Nephron progenitor cell (in vitro differentiated cells): Measurements from ENCODE around the gene DGKD.

Experiments used
- DNase-seq: peaks from one replicate; pipeline ENCODE4 v3.0.0; 2021
- H3K27ac Mint-ChIP-seq: 2 replicates; pipeline ENCODE4 v1.8.0; 2021; ENCODE audit warnings: mild to moderate bottlenecking, moderate library complexity, mixed read lengths
- H3K27me3 Mint-ChIP-seq: 2 replicates; pipeline ENCODE4 v1.8.0; 2021; ENCODE audit warnings: mild to moderate bottlenecking, low read depth, mixed read lengths; ENCODE audit not compliant: poor library complexity
- H3K36me3 Mint-ChIP-seq: 2 replicates; pipeline ENCODE4 v1.8.0; 2021; ENCODE audit warnings: low read depth, mixed read lengths
- H3K4me1 Mint-ChIP-seq: 2 replicates; pipeline ENCODE4 v1.8.0; 2021; ENCODE audit warnings: mixed read lengths
- H3K4me3 Mint-ChIP-seq: 2 replicates; pipeline ENCODE4 v1.8.0; 2021; ENCODE audit warnings: mild to moderate bottlenecking, moderate library complexity, mixed read lengths
- H3K9me3 Mint-ChIP-seq: 2 replicates; pipeline ENCODE4 v1.8.0; 2021; ENCODE audit warnings: mild to moderate bottlenecking, moderate library complexity, mixed read lengths
- TF ChIP-seq, protein P1 (sequence below): fragments of 200-600 bp; sonication (generic); IDR thresholded peaks from 2 replicates; pipeline ENCODE4 v1.5.0; 2021; ENCODE audit warnings: antibody characterized with exemption

DGKD gene

GRCh38 chr2:233476063-233476410 lies 121.7 kb downstream of the DGKD start:
- H3K9me3 Mint-ChIP-seq = no peaks in the 10 kb centered on the region
- H3K4me3 Mint-ChIP-seq = no peak overlapping the region
- TF ChIP-seq, protein P1, sequence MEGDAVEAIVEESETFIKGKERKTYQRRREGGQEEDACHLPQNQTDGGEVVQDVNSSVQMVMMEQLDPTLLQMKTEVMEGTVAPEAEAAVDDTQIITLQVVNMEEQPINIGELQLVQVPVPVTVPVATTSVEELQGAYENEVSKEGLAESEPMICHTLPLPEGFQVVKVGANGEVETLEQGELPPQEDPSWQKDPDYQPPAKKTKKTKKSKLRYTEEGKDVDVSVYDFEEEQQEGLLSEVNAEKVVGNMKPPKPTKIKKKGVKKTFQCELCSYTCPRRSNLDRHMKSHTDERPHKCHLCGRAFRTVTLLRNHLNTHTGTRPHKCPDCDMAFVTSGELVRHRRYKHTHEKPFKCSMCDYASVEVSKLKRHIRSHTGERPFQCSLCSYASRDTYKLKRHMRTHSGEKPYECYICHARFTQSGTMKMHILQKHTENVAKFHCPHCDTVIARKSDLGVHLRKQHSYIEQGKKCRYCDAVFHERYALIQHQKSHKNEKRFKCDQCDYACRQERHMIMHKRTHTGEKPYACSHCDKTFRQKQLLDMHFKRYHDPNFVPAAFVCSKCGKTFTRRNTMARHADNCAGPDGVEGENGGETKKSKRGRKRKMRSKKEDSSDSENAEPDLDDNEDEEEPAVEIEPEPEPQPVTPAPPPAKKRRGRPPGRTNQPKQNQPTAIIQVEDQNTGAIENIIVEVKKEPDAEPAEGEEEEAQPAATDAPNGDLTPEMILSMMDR = no peak
- peak overlapping the region; percentile 97 for H3K27ac Mint-ChIP-seq
- no peak for DNase-seq
- peaks cover 32% of the 10 kb centered on the region for H3K36me3 Mint-ChIP-seq
- no peaks in the 10 kb centered on the region for H3K27me3 Mint-ChIP-seq
- H3K4me1 Mint-ChIP-seq = peaks cover 7% of the 10 kb centered on the region

DNA sequence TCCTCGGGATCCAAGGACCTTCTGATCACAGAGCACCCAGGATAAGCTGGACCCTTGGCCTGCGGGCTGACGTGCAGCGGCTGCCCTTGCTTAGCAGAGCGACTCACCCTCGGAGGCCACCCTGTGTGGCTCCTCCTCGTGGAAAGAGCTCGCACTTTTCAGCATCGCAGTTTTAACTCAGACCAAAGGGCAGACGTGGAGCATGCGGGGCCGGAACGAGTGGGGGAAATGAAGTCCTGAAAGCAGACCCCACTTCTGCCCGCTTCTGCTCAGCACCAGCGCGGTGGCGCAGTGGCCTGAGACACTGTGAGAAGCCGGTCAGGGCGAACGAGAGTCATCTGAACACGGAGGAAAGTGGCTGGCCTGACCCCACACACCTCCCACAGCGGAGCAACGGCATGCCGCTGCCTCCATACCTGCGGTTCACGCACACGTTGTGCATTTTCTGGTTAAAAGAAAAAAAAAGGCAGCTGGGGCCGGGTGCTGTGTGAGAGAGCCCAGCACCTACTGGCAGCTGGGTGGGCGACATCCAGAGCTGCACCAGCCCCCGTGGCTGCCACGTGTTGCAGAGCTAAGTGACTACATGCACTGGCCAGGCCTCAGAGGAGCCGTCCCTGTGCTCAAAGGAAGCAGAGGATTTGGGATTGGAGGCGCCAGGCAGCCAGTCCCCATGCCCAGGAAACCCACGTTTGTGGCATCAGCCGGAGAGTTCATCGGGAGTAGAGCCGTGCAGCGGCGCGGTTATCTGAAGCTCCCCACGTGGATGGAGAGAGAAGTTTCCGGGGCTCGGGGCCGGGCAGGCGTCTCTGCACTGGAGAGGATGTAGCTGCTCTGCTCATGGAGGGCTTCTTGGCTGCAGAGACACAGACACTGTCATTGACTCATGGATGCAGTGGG lies 122.6 kb downstream of the DGKD start:
- no peak for DNase-seq
- Mint-ChIP-seq H3K9me3 (no peaks in the 10 kb centered on the region), H3K27me3 (no peaks in the 10 kb centered on the region), H3K36me3 (peaks cover 32% of the 10 kb centered on the region), H3K4me1 (peaks cover 12% of the 10 kb centered on the region), H3K27ac (peak overlapping the region; percentile 85), H3K4me3 (no peak overlapping the region)
- TF ChIP-seq, protein P1 = no peak

- peaks cover 32% of the 10 kb centered on the region for H3K36me3 Mint-ChIP-seq
- peaks cover 12% of the 10 kb centered on the region for H3K4me1 Mint-ChIP-seq
- peaks cover 2% of the 10 kb centered on the region for H3K9me3 Mint-ChIP-seq
- TF ChIP-seq, protein P1 = no peak
- H3K27me3 Mint-ChIP-seq = peaks cover under 1% of the 10 kb centered on the region
- H3K4me3 Mint-ChIP-seq = no peak overlapping the region
- no peak for DNase-seq
- no peak overlapping the region for H3K27ac Mint-ChIP-seq
Observed at GRCh38 chr2:233477548-233478433, 123.5 kb downstream of the DGKD start.

- Mint-ChIP-seq H3K4me3 (no peak overlapping the region), H3K27me3 (peaks cover 7% of the 10 kb centered on the region), H3K9me3 (peaks cover 10% of the 10 kb centered on the region), H3K36me3 (peaks cover 48% of the 10 kb centered on the region), H3K4me1 (peaks cover 12% of the 10 kb centered on the region), H3K27ac (peak overlapping the region; percentile 95)
- no peak for DNase-seq
- TF ChIP-seq, protein P1 = no peak
Observed at GRCh38 chr2:233479616-233480489, 125.6 kb downstream of the DGKD start.

DNA sequence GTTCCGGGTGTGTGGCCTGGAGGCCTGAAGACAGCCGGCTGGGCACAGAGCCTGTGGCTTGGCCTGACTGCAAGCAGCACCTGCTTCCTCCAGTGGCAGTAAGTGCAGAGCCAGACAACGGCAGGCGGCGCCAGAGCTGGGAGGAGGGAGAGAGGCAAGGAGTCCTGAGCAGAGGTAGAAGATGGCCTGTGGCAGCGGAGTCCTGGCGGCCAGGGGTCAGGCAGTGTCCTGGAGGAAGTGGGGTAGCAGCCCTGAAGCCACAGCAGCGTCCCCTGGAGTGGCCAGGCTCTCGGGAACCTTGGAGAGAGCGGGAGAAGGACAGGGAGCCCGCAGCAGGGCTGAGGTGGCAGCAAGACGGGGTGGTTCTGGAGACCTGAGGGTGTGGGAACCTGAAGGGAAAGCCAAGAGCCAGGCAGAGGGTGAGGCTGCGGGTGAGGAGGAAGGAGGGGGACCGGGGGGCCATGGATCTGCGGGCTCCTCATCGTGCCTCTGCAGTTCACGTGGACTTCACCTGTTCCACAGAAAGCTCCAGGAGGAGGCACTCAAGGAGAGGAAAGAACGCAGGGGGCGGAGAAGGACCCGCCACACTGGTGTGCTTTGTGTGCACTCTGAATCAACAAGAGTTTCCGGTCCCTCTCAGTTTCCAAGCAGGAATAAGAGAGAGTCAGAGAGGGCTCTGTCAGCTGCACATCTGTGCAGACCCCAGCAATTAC lies 126.4 kb downstream of the DGKD start:
- Mint-ChIP-seq H3K4me1 (peaks cover 12% of the 10 kb centered on the region), H3K27ac (peak overlapping the region; percentile 62), H3K4me3 (no peak overlapping the region), H3K36me3 (peaks cover 55% of the 10 kb centered on the region), H3K27me3 (peaks cover 7% of the 10 kb centered on the region), H3K9me3 (peaks cover 10% of the 10 kb centered on the region)
- TF ChIP-seq, protein P1 = no peak
- no peak for DNase-seq
